ENCODE results near the gene MSRB1.

GRCh38 chr16:1922357-1922756 is 20.6 kb downstream of the MSRB1 start:
- TF ChIP-seq EZH2phosphoT487 (IDR thresholded peaks at IDR 0.05; ENCODE audit: insufficient read depth, low read depth) (no peak), EZH2 (IDR thresholded peaks at IDR 0.05; ENCODE audit: insufficient read depth, poor library complexity, severe bottlenecking) (no peak)
